HG02852 (cell line): ENCODE measurements around the gene GBX1.

Experiments
- ATAC-seq: cut with Tn5 transposase; IDR thresholded peaks from one replicate; pipeline ENCODE4 v1.9.1; 2021; ENCODE audit warnings: mild to moderate bottlenecking, moderate library complexity; ENCODE audit not compliant: unreplicated experiment

GBX1 gene

DNA sequence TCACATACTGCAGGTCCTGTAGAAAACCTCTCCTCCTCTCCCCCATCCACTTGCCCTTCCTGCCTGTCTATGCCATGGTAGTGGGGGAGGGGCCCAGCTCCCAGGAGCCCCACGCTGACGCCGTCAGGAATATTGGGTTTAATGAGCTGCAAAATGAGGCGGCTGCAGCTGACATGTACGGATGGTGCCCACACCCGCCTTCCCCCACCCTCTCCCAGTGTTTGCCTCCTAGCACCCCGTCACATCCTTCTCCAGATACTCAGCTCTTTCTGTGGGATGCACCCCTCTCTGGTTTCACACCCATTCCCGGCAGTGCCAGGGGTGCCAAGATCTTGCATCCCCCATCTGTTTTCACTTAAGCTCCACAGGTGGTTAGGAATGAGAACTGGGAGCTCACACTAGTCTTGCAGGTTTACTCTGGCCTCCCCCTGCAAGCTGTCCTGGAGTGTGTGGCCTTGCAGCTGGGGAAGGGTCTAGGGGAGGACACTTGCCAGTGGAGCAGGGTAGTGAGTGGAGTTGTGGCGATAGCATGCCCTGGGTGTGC, 26.1 kb downstream of the GBX1 start:
- no peak for ATAC-seq

DNA sequence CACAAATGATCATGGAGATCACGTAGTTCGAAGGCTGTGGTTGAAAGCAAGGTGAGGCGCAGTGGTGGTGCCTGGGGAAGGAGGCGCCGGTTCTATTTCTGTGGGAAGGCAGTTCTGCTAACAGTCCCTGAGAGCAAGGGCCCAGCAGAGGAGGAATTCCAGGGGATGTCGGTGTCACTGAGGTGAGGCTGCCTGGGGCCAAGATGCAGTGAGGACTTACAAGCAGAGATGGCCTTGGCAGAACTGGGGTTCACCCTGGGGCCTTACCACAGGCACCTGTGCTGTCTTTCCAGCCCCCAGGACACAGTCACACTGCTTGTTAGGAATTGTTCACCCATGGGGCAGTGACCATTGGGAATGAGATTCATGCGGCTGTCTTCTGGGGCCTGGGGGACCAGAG, 26.7 kb downstream of the GBX1 start:
- ATAC-seq = no peak

DNA sequence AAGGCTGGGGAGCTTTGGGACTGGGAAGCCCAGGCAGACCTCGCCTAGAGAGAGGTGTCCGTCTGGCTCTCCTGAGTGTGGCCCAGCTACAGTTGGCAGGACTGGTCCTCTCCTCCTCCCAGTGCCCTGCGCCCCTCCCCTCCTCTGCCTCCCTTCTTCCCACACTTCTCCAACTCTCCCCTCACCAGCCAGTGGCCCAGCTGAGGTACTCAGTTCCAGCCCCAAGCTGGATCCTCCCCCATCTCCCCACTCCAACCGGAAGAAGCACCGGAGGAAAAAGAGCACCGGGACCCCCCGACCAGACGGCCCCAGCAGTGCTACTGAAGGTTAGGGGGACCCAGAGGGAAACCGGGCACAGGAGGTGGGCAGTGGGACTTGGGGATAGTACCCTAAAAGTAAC, 27.7 kb downstream of the GBX1 start:
- ATAC-seq = no peak

DNA sequence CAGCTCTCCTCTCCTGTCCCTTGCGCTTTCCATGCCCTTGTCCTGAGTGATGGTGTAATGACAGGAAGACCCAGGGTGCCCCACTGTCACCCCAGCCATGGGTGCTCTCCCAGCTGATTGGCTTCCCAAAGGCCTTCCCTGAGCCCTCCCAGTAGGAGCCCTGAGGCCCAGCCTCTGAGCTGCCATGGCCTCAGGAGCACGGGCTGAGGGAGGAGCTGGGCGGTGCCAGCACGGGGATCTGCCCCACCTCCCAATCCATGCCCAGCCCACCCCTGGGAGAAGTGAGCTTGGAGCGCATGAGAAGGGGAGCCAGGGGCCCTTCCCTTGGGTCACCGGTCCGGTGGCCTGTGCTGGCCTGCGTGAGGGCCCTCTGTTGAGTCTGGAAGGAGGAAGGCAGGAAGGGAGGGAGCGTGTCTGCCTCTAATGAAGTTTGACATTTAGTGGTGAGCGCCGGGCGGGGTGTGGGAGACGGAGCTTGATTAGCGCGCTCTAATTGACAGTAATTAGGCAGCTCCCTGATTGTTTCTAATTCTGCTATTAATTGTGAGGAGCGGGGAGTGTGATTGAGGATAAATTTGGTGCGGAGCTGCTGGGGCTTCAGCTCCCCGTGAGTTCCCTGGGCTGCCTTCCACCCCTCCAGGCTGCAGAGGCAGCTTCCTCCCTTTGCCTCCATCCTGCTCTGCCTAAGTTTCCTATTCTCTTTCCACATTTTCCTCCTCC, 28.3 kb downstream of the GBX1 start:
- ATAC-seq = no peak

DNA sequence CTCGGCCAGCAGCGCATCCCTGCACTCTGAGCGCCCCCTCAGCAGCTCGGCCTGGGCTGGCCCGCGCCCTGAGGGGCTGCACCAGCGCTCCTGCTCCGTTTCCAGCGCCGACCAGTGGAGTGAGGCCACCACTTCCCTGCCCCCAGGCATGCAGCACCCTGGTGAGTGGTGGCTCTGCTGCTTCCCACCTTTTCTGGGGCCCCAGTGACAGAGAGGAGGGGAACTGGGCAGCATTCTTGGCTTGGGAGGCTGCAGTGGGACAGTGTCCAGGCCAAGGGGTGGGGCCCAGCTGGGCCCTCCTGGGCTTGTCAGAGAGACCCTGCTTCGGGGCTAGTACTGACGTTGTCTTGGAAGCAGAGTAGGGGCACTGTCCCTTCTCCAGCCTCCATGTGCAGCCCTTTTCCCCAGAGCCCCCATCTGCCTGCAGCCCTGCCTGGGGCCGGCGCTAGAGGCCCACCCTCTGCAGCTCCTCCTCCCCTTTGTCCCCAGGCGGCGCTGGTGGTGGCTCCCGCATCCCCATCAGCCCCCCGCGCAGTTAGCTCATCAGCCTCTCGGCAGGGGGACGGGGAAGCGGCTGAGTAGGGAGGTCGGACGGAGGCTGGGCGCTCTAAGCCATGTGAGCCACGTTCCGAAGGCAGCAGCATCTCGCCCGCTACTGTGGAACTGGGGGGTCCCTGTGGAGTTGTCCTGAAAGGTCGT, 29.2 kb downstream of the GBX1 start:
- ATAC-seq = no peak

DNA sequence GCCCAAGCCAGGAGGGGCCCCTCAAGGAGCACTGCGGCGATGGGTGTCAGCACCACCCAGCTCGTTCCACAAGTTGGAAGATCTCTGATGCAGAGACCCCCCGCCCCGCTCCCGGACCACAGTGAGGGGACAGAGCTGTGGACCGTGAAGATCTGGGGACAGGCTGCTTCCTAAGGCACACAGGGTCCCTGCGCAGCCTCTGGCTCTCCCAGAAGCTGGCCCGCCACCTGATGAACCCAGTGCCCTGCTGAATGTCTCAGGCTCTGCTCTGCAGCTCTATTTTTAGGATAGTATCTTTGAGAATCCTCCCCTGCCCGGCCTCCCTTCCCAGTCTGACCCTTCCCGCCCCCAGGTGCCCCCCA, 29.7 kb downstream of the GBX1 start:
- ATAC-seq = no peak

DNA sequence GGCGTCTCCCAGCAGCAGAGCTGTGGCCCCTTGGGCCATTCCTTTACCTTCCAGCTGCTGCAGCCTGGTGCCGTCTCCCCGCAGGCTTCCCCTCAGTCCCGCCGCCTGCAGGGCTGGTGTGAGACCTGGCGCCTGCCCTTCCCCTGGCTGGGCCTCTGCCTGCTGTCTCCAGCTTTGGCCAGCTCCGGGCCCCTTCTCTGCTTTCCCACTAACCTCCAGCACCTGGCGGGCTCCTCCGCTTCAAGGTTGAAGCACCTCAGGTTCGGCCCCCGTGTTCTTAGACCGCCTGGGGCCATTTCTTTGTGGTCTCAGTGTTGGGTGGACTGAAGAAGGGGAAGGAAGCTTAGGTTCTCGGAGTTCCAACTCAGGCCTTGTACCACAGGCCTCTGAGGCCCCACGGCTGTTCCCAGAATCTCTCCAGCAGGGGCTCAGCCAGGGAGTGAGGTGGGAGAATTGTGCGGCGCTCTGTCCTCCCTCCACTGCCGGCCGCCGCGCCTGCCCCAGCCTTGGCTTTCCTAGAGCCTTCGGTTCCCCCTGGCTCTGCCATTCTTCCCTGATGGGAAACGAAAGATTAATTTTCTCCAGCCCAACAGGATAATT, 30.3 kb downstream of the GBX1 start:
- no peak for ATAC-seq

DNA sequence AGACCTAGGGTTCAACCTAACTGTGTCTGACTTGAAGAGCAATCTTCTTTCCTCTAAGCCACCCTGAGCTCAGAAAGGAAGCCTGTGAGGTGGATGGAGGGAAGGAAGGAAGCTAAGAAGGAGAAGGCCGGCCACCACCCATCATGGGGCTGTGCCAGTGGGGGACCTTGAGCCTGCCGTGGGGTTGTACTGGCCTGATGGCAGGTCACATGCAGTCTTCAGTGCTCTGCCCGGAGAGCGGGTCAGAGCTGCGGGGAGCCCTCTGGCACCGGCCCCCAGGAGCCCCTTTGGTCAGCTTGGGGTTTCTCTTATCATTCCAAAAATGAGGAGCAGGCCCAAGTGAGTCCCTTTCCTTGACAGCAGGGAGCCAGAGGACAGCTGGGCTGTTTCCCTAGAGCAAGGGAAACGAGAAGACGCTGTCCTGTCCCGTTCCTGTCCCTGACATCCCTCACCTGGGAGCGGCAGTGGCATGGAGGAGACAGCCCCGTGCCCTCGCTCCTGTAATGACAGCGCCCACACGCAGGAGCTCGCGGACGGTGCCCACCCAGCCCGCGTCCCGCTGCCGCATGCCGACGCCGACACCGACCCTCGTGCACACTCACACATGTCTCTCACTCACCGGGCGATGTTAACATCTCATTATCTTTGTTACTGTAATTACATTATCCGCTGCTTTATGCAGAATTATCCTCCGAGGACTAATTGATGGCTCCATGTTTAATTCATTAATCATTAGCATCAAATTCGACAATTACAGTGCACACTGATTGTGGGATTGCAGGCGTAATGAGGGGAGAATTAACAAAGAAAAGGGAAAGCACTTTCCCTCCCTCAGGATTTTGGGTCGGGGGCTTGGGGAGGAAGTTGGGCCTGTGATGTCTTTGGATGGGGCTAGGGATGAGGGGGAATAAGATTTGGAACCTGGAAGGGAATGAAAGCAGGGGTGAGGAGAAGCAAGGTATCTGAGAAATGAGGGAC, 31.3 kb downstream of the GBX1 start:
- no peak for ATAC-seq

DNA sequence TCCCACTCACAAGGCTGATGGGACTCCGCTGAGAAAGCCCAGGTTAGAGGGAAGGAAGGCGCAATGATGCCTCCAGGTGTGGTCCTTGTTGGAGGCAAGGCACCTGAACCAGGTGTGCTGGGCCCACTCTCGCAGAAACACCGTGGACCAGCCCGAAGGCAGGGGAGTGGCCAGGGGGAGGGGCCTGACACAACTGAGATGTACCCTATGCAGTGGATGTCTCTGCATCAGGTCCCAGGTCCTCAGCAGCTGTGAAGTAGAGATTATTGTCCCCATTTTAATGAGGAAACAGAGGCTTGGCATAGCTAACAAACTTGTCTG, 32.0 kb downstream of the GBX1 start:
- ATAC-seq = no peak

DNA sequence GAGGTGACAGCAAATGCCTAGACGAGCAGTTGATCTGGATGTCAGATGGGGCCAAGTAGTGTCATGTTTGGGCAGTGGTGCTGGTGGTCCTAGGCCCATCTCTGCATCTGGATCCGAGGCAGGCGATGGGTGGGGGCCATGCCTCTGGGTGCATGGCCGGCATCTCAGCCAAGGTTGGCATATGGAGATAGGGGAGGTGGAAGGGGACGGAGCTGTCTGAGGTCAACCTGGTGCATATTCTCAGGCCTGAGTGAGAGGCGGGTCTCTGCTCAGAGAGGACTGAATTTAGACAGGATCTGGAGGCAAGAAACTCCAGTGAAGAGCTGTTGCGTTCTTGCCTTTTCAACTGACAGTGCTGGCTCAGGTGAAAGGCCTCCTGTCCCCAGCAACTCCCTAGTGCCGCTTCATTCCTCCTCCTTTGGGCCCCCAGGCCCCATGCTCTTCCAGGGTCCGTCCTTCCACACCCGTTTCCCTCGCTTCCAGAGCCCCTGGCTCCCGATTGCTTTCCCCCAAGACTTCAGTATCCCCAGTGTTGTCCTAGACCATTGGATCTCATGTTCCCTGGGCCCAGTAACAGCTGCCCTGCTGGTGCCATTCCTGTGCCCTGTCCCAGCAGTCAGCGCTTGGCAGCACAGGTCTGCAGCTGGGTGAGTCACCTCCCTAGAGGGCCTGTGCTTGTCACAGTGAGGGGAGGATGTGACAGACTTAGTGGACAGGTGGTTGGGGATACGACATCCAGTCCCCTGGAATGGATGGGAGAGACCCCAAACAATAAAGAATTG, 32.6 kb downstream of the GBX1 start:
- ATAC-seq = no peak

DNA sequence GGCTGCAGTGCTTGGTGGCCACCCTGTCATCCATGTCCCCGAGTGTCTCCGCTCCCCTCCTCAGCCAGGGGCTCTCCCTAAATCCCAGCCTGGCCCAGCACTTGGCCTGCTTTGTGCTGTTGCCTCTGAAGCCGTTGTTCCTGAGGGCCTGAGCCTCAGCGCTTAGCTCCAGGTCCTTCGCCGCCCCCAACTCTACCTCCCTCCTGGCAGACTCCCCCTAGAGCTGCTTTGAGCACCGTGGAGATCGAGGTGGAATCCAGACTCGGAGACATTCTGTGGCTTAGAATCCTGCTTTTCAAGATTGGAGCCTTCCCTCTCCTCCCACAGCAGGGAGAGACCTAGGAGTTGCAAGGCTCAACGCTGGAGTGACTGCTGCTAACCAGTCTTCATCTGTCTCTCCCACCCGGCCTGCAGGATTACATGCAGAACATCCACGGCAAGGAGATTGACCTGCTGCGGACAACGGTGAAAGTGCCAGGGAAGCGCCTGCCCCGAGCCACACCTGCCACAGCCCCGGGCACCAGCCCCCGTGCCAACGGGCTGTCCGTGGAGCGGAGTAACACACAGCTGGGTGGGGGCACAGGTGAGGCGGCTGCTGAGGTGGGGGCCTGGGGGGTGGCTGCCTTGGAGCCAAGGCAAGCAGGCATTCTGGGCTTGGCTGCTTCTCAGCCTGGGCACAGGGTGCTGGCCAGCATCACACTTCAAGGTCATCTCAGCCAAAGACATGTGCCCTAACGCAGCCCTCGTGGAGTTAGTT, 33.3 kb downstream of the GBX1 start:
- no peak for ATAC-seq

DNA sequence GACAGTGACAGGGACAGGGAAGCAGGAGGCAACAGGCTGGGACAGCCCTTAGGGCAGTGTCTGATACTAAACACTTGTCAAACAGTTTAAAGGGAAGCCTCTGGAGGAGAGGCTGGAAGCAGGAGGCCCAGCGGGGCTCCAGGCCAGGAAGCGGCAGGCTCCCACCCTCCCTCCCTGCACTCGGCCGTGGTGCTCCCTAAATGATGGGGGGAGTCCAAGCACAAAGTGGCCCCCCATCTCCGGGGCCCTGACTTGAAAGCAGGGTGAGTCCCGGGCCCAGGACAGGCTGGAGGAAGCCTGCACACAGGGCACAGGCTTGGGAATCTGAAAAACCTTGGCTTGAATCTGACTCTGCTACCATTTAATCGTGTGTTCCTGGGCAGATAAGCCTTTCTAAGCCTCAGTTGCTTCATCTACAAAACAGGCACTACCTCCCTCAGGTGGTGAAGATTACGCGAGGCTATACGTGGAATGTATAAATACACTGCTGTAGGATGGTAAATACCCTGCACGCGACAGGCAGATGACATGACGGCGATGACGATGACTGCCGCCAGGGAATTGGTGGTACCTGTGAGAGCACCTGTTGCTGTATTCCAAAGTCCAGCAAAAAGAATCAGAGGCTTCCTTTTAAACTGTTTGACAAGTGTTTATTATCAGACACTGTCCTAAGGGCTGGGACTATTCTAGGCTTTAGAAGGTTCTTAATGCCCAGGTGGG, 34.1 kb downstream of the GBX1 start:
- no peak for ATAC-seq

DNA sequence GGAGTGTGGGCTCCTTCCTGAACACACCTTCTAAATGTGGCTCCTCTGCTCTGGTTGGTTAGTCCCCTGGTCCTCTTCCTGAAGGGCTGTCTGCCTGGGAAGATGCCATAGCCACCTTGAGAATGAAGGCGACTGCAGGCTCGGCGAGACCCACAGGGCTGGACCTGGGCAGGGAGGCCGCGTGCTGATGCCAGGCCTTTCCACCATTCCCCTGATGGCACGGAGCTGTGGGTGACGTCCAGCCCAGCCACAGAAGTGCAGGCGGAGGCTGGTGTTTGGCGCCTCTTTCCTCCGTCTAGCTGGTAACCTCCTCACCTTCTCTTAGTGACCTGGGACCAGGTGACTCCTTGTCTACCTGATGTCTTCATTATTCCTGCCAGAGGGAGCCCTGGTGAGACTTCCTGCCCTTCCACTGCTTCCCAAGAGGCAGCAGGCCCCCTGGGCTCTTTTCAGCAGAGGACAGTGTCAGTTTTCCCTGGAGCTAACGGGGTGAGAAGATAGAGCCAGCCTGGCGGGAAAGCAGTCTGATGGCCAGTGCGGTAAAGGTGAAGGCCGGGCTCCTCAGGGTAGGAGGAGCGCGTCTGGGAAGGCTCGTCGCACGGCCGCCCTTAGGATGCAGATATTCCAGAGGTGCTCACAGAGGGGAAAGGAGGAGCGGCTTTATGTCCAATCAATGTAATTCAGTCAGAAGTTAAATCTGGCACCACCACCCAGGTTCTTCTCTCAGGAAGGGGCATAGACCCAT, 34.9 kb downstream of the GBX1 start:
- ATAC-seq = no peak

DNA sequence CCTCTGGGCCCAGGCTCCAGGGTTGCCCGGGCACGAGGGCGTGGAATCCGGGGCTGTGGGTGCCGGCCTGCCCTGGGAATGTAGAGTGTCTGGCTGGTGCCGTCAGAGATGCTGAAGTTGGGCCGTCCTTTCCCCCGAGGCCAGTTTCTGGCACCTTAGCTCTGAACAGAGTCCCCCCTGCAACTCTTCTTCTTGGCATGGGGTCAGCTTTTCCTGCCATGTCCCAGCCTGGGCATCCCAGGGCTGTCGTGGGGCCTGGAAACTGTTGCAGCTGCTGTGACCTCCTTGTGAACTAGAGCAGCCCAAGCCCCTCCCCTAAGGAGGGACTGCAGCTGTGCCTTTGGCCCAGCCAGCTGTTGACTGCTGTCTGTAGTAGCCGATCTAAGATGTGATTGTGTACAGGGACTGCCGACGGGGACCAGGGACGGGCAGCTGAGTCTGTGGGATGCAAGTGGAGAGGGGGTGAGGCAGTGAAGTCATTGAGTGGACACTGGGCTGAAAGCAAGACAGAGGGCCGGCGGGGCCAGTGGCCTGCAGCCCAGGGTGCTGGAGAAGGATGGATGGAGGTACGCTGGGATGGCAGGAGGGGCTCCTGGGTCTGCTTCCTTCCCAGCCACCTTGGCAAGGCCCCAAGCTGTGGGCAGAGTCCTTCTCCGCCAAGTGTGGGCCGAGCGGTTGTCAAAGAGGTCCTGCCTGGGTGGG, 35.8 kb downstream of the GBX1 start:
- ATAC-seq = no peak

DNA sequence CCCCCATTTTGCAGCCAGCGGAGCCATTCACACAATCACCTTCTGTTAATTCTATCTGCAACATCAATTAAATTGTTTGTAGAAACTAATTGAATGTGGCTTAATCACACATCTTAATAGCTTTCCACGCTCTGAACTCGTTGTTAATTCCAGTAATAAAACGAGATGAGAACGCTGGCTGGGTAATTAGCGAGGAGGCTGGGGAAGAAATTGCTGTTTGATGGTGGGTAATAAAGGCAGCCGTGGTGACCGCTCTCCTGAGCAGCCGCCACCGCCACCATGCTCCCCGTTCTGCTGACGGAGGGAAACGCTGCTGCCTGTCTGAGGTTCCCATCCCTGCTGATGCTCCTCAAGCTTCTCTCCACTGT, 36.3 kb downstream of the GBX1 start:
- no peak for ATAC-seq

DNA sequence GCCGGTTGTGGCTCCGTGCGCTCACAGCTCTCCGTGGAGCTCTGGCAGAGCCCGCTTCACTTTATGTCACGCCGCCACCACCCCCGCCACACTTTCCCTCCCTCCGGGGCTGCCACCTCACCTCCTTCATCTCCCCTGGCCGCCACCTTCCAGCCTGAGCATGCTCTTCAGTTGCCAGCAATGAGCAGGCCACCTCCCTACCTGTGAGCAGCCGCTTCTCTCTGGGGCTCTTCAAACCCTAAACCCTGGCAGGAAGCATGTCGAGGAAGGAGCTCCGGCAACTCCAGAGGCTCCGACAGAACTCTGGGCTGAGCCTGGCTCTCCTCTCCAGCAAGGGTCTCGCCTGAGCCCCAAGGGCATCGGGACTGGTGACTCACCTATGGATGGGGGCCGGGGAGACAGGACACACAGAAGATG, 36.7 kb downstream of the GBX1 start:
- ATAC-seq = no peak

DNA sequence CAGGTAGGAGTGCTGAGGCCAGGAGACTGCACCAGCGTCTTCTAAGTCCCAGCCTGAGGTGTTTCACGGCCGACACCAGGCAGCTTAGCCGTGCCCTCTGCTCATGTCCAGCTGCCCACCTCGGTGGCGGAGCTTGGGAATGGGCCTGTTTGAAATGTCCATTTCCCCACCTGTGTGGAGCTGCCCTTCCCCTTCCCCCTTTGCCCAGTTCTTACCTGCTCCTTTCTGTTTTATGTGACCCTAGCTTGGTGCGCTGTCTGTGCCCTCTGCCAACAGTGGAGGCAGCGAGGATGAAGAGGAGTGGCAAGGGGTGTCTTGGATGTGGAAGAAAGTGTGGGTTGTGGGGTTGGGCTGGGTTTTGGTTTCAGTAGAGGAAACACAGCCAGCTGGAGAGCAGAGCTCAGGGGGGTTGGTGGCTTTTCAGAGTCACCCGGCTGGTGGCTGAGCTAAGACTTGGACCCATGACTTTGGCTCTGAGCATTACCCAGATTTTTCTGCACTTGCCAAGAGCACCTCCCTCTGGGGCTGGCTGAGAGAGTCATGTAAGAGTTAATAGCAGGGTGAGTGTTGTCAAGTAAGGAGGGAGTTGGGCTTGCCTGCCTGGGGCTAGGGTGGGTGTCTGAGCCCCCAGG, 37.4 kb downstream of the GBX1 start:
- ATAC-seq = no peak
